ENCODE results near the gene PCP2. TPM values are rescaled to one million over a fixed set of nuclear protein-coding genes. Genes with fewer than 3 reads are reported as not detected.

The PCP2 gene
- total RNA-seq, 4 donors from 2014 or later, result not detected

GRCh38 chr19:7610491-7611240 lies 22.9 kb downstream of the PCP2 start:
- intact Hi-C loops (cut with DNase I; ENCODE audit: low total_unique reads) (no loop called here), in situ Hi-C loops (cut with MboI; ENCODE audit: low sequenced_read_pairs in 4 of 4) (no loop called here)
- no peak overlapping the region for H3K27ac ChIP-seq
- TF ChIP-seq CTCF (IDR thresholded peaks at IDR 0.05 in 4 of 5, conservative IDR thresholded peaks at IDR 0.05 in 1 of 5) (no peak), POLR2A (IDR thresholded peaks at IDR 0.05) (no peak)
- H3K4me3 ChIP-seq, result no peak overlapping the region
- no peaks in the 10 kb centered on the region for H3K4me1 ChIP-seq
- no peaks in the 10 kb centered on the region for H3K9me3 ChIP-seq
- DNase-seq (no peak), ATAC-seq (no peak)
- no peaks in the 10 kb centered on the region for H3K27me3 ChIP-seq
- no peaks in the 10 kb centered on the region for H3K36me3 ChIP-seq

GRCh38 chr19:7607874-7608560 lies 25.5 kb downstream of the PCP2 start:
- in situ Hi-C loops (cut with MboI; ENCODE audit: low sequenced_read_pairs in 4 of 4) (no loop called here), intact Hi-C loops (cut with DNase I; ENCODE audit: low total_unique reads) (no loop called here)
- Histone ChIP-seq H3K4me1 (no peaks in the 10 kb centered on the region), H3K4me3 (no peak overlapping the region), H3K9me3 (no peaks in the 10 kb centered on the region), H3K36me3 (no peaks in the 10 kb centered on the region), H3K27ac (no peak overlapping the region), H3K27me3 (peaks cover 0 to 3% (median 0%) of the 10 kb centered on the region in 3 donors)
- no peak for ATAC-seq
- no peak for DNase-seq
- no peak for TF ChIP-seq POLR2A (IDR thresholded peaks at IDR 0.05)
- TF ChIP-seq CTCF (IDR thresholded peaks at IDR 0.05 in 4 of 5, conservative IDR thresholded peaks at IDR 0.05 in 1 of 5), result no peak

- in situ Hi-C loops (cut with MboI; ENCODE audit: low sequenced_read_pairs in 4 of 4) (no loop called here), intact Hi-C loops (cut with DNase I; ENCODE audit: low total_unique reads) (no loop called here)
Observed at GRCh38 chr19:7607212-7607873, 26.2 kb downstream of the PCP2 start.

GRCh38 chr19:7606289-7606688 lies 27.2 kb downstream of the PCP2 start:
- in situ Hi-C loops (cut with MboI; ENCODE audit: low sequenced_read_pairs in 4 of 4) (no loop called here), intact Hi-C loops (cut with DNase I; ENCODE audit: low total_unique reads) (no loop called here)
- TF ChIP-seq POLR2A (IDR thresholded peaks at IDR 0.05) (no peak), CTCF (IDR thresholded peaks at IDR 0.05 in 4 of 5, conservative IDR thresholded peaks at IDR 0.05 in 1 of 5) (no peak)
- no peak overlapping the region for H3K27ac ChIP-seq
- no peak overlapping the region for H3K4me3 ChIP-seq
- H3K4me1 ChIP-seq, result no peaks in the 10 kb centered on the region
- ATAC-seq, result no peak
- H3K9me3 ChIP-seq, result no peaks in the 10 kb centered on the region
- peaks cover 3 to 8% (median 6%) of the 10 kb centered on the region in 3 donors for H3K27me3 ChIP-seq
- H3K36me3 ChIP-seq, result no peaks in the 10 kb centered on the region
- no peak for DNase-seq

More at GRCh38 chr19:7607212-7607873, 26.2 kb downstream of the PCP2 start:
- Histone ChIP-seq H3K4me1 (no peaks in the 10 kb centered on the region), H3K9me3 (no peaks in the 10 kb centered on the region), H3K27ac (no peak overlapping the region), H3K27me3 (peaks cover under 1 to 6% (median 3%) of the 10 kb centered on the region in 3 donors), H3K4me3 (no peak overlapping the region), H3K36me3 (no peaks in the 10 kb centered on the region)
- no peak for ATAC-seq
- TF ChIP-seq CTCF (IDR thresholded peaks at IDR 0.05 in 4 of 5, conservative IDR thresholded peaks at IDR 0.05 in 1 of 5), result no peak
- TF ChIP-seq POLR2A (IDR thresholded peaks at IDR 0.05), result no peak
- DNase-seq, result no peak

Measured in gastrocnemius medialis (tissue), 4 donors.